Stimulated activated memory B cell treated with anti-CD40 and anti-IgM and Interleukin-4, amounts not matched to agents 10 μg/mL and 1 μg/mL and 100 μg/mL, for 72 hours (primary cell): ENCODE results near the gene EMD.
"Not testable (repeated sequence)": the region's sequence is repeated elsewhere in the genome, so short reads cannot be mapped to it uniquely, and the experiment has no call there.

ENCODE experiments used
- ATAC-seq: fragments of 150-1000 bp; cut with Tn5 transposase; 2 replicates; pipeline ENCODE4 v1.10.0; 2021
- H3K27ac Mint-ChIP-seq: one replicate; pipeline ENCODE4 v1.8.0; 2022; ENCODE audit warnings: mild to moderate bottlenecking, mixed read lengths
- H3K27me3 Mint-ChIP-seq: one replicate; pipeline ENCODE4 v1.8.0; 2022; ENCODE audit warnings: mixed read lengths
- H3K36me3 Mint-ChIP-seq: one replicate; pipeline ENCODE4 v1.8.0; 2022; ENCODE audit warnings: mixed read lengths
- H3K4me1 Mint-ChIP-seq: one replicate; pipeline ENCODE4 v1.8.0; 2022; ENCODE audit warnings: mixed read lengths
- H3K4me3 Mint-ChIP-seq: one replicate; pipeline ENCODE4 v1.8.0; 2022; ENCODE audit warnings: mild to moderate bottlenecking, moderate library complexity, mixed read lengths
- H3K9me3 Mint-ChIP-seq: one replicate; pipeline ENCODE4 v1.8.0; 2022; ENCODE audit warnings: mixed read lengths

EMD gene

DNA sequence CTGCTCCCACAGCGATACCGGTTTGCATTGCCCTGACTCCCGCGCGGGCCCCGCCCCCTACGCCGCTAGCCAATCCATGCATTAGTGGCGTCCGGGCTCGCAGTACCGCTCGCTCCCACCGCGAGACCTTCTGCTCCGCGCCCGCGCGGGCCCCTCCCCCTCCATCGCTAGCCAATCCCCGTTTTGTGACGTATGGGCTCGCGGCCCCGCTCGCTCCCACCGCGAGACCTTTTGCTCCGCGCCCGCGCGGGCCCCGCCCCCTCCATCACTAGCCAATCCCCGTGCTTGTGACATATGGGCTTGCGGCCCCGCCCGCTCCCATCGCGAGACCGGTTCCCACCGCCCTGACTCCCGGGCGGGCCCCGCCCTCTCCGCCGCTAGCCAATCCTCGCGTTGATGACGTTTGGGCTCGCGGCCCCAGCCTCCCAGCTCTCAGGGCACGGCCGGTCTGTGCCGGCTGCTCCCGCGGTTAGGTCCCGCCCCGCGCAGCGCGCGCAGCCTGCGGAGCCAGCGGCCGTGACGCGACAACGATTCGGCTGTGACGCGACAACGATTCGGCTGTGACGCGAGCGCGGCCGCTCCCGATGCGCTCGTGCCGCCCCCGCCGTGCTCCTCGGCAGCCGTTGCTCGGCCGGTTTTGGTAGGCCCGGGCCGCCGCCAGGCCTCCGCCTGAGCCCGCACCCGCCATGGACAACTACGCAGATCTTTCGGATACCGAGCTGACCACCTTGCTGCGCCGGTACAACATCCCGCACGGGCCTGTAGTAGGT lies at the start of gene EMD:
Gene EMD, plus strand, starts transcription at position 497 of the 770 bp plus-strand sequence. Its CDS starts 190 bp downstream, at position 687.
- peak within 1 kb of the TSS; percentile 91 for H3K27ac Mint-ChIP-seq
- peaks cover 26% of the 10 kb centered on the region for H3K4me1 Mint-ChIP-seq
- no peaks in the 10 kb centered on the region for H3K27me3 Mint-ChIP-seq
- H3K9me3 Mint-ChIP-seq: no peaks in the 10 kb centered on the region
- peaks cover 11% of the 10 kb centered on the region for H3K36me3 Mint-ChIP-seq
- peak within 1 kb of the TSS; percentile 87 for H3K4me3 Mint-ChIP-seq
- peak; percentile 93 for ATAC-seq

- no peaks in the 10 kb centered on the region for H3K9me3 Mint-ChIP-seq
- peak overlapping the region; percentile 89 for H3K27ac Mint-ChIP-seq
- no peak for ATAC-seq
- no peaks in the 10 kb centered on the region for H3K27me3 Mint-ChIP-seq
- H3K4me3 Mint-ChIP-seq: no peak overlapping the region
- peaks cover 27% of the 10 kb centered on the region for H3K4me1 Mint-ChIP-seq
- H3K36me3 Mint-ChIP-seq: no peaks in the 10 kb centered on the region
Measured at GRCh38 chrX:154332561-154332960, 46.5 kb upstream of the EMD start.

- no peak overlapping the region for H3K4me3 Mint-ChIP-seq
- no peaks in the 10 kb centered on the region for H3K9me3 Mint-ChIP-seq
- no peaks in the 10 kb centered on the region for H3K36me3 Mint-ChIP-seq
- peaks cover 25% of the 10 kb centered on the region for H3K4me1 Mint-ChIP-seq
- peak overlapping the region; percentile 89 for H3K27ac Mint-ChIP-seq
- H3K27me3 Mint-ChIP-seq: no peaks in the 10 kb centered on the region
- no peak for ATAC-seq
Measured at GRCh38 chrX:154333116-154333515, 46.0 kb upstream of the EMD start.

- peaks cover 25% of the 10 kb centered on the region for H3K4me1 Mint-ChIP-seq
- H3K36me3 Mint-ChIP-seq: no peaks in the 10 kb centered on the region
- no peaks in the 10 kb centered on the region for H3K9me3 Mint-ChIP-seq
- no peaks in the 10 kb centered on the region for H3K27me3 Mint-ChIP-seq
- H3K27ac Mint-ChIP-seq: peak overlapping the region; percentile 89
- ATAC-seq: peak; percentile 87
- H3K4me3 Mint-ChIP-seq: peak overlapping the region; percentile 51
Measured at GRCh38 chrX:154333837-154334271, 45.2 kb upstream of the EMD start.

DNA sequence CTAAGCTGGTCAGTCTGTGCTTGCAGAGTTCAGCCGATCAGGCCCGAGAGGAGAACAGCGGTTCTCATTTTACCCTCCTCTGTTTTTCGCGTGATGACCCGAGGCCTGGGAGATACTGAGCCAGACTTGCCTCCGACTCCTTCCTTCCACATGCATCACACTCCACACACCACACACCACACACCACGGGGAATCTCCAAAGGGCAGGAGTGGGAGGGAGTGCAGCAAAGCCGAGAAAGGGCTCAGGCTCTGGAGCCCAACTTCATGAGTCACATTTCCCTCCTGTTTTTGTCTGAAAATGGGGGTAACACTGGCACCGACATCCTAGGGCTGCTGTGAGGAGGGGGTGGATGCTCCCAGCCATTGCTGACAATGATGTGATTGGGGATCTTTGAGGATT lies 44.6 kb upstream of the EMD start:
- no peaks in the 10 kb centered on the region for H3K9me3 Mint-ChIP-seq
- no peak overlapping the region for H3K4me3 Mint-ChIP-seq
- H3K36me3 Mint-ChIP-seq: no peaks in the 10 kb centered on the region
- ATAC-seq: peak; percentile 36
- peaks cover 25% of the 10 kb centered on the region for H3K4me1 Mint-ChIP-seq
- H3K27me3 Mint-ChIP-seq: no peaks in the 10 kb centered on the region
- peak overlapping the region; percentile 89 for H3K27ac Mint-ChIP-seq

DNA sequence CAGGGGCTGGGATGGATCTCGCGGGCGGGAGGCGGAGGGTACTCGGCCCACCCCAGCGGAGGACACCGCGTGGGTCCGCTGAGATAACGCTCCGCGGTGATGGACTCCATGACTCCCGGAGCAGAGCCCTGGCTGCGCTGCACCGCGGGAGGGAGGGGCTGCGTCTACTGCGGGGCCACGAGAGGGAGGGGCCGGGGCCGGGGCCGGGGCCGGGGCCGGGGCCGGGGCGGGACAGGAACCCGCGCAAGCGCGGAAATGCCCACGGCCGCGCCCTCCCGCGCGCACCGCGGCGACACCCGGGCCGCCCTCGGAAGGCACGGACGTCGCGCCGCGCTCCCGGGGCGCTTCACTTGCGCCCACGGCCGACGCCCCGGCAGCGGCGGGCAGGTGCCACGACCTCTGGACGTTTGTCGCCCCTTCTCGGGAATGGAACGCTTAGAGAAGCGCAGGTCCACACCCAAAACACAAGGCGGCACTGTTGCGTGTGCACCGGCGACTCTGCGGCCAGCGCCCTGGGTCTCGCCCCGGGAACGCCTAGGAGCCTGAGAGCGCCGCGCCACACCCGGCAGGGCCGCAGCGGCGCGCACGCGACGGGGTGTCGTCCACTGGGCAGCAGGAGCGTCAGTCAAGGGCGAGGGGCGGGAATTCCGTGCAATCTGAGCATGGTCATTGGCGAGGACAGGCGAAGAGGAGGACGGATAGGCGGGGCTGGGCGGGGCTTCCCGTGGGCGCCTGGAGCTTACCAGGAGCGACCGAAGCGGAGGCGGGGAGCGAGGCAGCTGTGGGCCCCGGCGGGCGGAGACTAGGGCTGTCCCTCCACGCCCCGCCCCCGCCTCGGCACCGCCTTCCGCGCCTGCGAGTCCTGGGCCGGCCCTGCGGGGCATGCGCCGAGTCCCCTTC lies 37.4 kb upstream of the EMD start:
- not testable (repeated sequence) for H3K27me3 Mint-ChIP-seq, H3K9me3 Mint-ChIP-seq, H3K36me3 Mint-ChIP-seq

GRCh38 chrX:154343063-154343462 lies 36.0 kb upstream of the EMD start:
- H3K27ac Mint-ChIP-seq, H3K9me3 Mint-ChIP-seq, H3K36me3 Mint-ChIP-seq, H3K27me3 Mint-ChIP-seq, H3K4me1 Mint-ChIP-seq, H3K4me3 Mint-ChIP-seq: not testable (repeated sequence)
- peak; percentile 24 for ATAC-seq

More for the DNA sequence above, 37.4 kb upstream of the EMD start:
- not testable (repeated sequence) for H3K27ac Mint-ChIP-seq, H3K4me3 Mint-ChIP-seq, H3K4me1 Mint-ChIP-seq
- peak; percentile 86 for ATAC-seq

DNA sequence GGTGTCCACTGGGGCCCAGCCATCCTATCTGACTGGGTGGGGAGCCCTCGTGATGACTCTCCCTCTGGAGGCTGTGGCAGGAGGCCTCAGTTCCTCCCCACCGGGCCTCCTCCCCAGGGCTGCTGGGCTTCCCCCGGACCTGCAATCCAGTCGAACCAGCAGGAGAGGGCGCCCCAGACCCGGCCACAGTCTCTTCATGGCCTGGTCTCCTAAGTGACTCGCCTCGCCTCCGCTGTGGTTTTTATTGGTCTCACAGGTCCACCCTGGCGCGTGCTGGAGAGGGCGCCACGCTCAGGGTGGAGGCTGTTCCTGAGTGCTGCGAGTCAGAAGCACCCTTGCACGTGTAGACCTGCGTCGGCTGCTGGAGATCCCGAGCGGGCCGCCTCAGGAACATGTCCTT lies 35.5 kb upstream of the EMD start:
- H3K4me3 Mint-ChIP-seq, H3K27ac Mint-ChIP-seq, H3K36me3 Mint-ChIP-seq, H3K4me1 Mint-ChIP-seq, H3K27me3 Mint-ChIP-seq, H3K9me3 Mint-ChIP-seq: not testable (repeated sequence)
- ATAC-seq: peak; percentile 52

DNA sequence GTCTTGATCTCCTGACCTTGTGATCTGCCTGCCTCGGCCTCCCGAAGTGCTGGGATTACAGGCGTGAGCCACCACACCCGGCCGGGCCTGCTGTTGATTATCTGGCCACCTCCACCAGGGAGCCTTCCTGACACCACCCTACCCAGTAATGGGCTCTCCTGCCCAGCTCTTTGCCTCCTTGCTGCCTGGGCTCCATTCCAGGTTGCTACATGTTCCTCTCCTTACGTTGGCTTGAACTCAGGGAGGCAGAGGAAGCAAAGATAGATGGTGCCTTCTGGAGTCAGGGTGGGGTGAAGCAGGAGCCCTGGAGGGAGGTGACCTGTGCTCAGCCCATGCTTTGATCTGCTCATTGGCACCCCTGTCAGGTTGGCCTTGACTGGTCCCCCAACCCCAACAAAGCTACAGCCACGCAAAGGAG lies 31.0 kb upstream of the EMD start:
- H3K9me3 Mint-ChIP-seq: no peaks in the 10 kb centered on the region
- ATAC-seq: no peak
- H3K27ac Mint-ChIP-seq: peak overlapping the region; percentile 82
- peaks cover 13% of the 10 kb centered on the region for H3K36me3 Mint-ChIP-seq
- H3K4me1 Mint-ChIP-seq: peaks cover 28% of the 10 kb centered on the region
- no peak overlapping the region for H3K4me3 Mint-ChIP-seq
- H3K27me3 Mint-ChIP-seq: no peaks in the 10 kb centered on the region

DNA sequence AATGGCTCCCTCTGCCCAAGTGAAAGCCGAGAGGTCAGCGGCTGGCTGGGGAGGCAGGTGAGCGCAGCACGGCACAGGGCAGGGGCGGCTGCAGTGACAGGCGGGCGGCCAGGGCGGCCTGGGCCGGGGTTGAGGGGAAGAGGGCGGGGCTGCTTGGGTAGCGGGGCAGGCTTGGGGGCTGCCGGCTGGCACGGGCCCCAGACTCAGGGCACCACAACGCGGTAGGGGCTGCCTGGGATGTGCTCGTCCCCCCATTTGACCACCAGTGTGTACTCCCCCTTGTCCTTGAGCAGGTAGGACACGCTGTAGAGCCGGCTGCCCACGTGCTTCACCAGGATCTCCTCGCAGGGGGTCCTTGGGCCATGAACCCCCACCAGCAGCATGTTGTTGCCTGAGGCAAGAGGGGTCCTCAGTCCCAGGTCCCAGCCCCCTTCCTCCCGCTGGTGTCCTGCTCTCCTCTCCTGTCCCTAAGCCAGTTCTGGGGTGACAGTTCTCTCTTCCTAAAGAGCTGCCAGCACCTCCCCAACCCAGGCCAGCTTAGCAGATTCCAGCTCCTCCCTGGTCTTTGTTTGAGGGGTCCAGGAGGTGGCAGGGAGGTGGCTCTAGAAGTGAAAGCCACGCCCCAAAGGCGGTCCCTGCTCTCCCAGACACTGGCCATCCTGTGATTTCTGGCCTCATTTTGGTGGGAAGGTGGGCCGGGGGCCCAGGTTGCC lies 30.3 kb upstream of the EMD start:
- no peak for ATAC-seq
- Mint-ChIP-seq H3K27ac (peak overlapping the region; percentile 82), H3K4me1 (peaks cover 28% of the 10 kb centered on the region), H3K9me3 (no peaks in the 10 kb centered on the region), H3K36me3 (peaks cover 19% of the 10 kb centered on the region), H3K4me3 (no peak overlapping the region), H3K27me3 (no peaks in the 10 kb centered on the region)

GRCh38 chrX:154349359-154349935 lies 29.6 kb upstream of the EMD start:
- Mint-ChIP-seq H3K36me3 (peaks cover 26% of the 10 kb centered on the region), H3K4me1 (peaks cover 28% of the 10 kb centered on the region), H3K9me3 (no peaks in the 10 kb centered on the region)

GRCh38 chrX:154349979-154350378 lies 29.1 kb upstream of the EMD start:
- H3K36me3 Mint-ChIP-seq: peaks cover 26% of the 10 kb centered on the region
- no peaks in the 10 kb centered on the region for H3K9me3 Mint-ChIP-seq
- H3K27ac Mint-ChIP-seq: peak overlapping the region; percentile 81
- no peaks in the 10 kb centered on the region for H3K27me3 Mint-ChIP-seq
- no peak for ATAC-seq
- no peak overlapping the region for H3K4me3 Mint-ChIP-seq
- H3K4me1 Mint-ChIP-seq: peaks cover 28% of the 10 kb centered on the region

More at GRCh38 chrX:154349359-154349935, 29.6 kb upstream of the EMD start:
- Mint-ChIP-seq H3K4me3 (no peak overlapping the region), H3K27me3 (no peaks in the 10 kb centered on the region), H3K27ac (peak overlapping the region; percentile 37)
- ATAC-seq: no peak

- H3K9me3 Mint-ChIP-seq: no peaks in the 10 kb centered on the region
- H3K4me3 Mint-ChIP-seq: no peak overlapping the region
- peak overlapping the region; percentile 81 for H3K27ac Mint-ChIP-seq
- peaks cover 26% of the 10 kb centered on the region for H3K36me3 Mint-ChIP-seq
- H3K27me3 Mint-ChIP-seq: no peaks in the 10 kb centered on the region
- no peak for ATAC-seq
- H3K4me1 Mint-ChIP-seq: peaks cover 28% of the 10 kb centered on the region
Measured at GRCh38 chrX:154350429-154351182, 28.5 kb upstream of the EMD start.
